Stimulated activated CD4-positive, alpha-beta T cell treated with anti-CD3 and anti-CD28 coated beads, Interleukin-4, amount 100 ng/mL, for 24 hours (primary cell): ENCODE results near the gene HEXA.

Experiments used
- DNase-seq: peaks from one replicate; pipeline ENCODE4 v3.0.0-alpha.2; 2020

Gene HEXA

DNA sequence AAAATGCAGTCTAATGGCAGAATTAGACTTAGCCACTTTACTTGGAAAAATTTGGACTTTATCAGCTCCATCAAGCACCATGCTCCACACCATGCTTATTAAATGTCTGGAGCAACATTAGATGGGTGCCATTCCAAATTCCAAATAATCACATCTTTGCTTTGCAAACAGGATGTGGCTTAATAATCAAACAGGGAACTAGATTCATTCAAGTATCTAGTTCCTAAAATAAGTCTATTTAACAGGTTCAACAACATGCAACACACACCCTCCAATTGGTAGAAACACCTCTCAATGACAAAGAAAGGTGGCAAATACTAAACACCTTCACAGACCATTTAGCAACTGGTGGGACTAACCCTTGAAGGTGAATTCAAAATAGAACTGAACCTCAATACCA is 3.5 kb downstream of the HEXA start:
- DNase-seq = no peak

DNA sequence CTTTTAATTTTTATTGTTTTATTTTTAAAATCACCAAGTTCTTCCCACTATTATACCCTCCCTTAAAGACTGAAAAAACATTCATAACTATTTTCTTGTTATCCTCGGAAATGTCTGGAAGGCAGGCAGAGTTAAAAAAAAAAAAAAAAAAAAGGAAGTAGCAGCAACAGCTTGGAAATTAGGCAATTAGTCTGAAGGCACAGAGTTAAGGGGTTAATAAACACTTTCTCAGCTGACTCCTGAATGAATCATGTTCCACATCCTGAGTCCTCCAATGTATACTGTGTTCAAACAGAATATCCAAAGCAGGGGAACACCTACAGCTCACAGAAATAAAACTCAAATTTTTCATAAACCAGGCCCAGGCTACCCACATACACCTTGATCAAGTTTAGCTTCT is 5.8 kb downstream of the HEXA start:
- no peak for DNase-seq

DNA sequence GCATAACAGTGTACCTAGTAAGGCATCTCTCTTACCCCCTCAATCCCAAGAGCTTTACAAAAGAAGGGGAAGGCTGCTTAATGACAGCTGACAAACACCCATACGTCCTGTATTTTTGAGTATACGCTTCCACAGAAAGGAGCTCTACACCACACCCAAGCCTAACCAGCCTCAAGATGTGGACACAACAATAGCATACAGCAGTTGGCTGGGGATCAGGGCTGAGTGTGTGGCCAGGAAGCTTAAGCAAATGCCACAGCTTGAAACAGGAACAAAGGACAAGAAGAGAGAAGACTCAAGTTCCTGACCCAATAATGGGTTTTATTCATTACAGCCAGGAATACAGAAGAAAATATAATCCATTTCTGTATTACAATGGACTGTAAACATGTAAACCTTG is 6.9 kb downstream of the HEXA start:
- no peak for DNase-seq

DNA sequence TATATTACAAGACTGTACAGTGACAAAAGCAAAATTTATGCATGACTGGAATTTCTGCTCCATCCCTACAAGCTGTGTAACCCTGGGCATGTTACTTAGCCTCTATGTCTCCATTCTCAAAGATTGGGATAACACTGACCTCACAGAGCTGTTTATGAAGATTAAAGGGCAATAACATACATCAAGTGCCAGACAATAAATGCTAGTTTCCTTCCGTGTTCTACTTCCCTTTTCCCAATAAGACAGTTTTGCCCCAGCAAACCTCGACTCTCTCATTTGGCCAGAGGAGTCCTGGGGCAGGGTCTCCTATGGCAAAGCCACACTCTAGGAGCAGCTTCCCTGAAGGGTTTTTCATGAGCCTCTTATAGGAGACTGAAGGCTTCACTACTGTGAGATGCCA is 7.5 kb downstream of the HEXA start:
- DNase-seq = no peak

DNA sequence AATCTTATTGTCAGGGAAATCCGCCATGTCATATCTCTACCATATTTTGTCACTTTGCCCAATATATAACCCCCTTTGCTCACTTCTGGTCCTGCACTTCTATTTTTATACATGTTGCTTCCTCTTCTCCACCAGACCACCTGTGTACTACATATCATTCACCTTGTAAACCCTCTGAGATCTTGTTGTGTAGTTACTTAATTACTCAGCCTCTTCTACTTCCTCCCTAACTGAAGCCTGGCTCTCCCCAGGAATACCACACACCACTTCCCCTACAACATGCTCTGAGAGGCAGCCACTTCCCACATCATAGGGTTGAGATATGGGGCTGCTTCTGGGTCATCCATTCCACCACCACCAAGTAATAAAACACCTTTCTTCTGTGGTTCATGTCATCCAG is 10.0 kb downstream of the HEXA start:
- DNase-seq = no peak

DNA sequence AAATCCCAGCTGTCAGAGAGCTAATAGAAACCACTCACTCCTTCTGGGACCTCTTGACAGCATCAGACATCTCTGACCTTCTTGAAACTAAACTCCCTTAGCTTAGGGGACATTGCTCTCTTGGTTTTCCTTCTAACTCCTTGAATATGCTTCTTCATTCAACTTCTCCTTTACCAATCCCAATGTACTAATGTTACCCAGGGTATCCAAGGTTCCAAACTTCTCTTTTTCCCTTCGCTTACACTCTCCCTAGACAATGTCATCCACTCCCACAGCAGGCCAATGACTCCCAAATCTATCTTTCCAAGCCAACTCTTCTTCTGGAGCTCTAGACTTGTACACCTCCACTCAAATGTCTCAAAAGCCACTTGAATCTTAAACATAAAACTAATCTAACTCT is 14.6 kb downstream of the HEXA start:
- no peak for DNase-seq

DNA sequence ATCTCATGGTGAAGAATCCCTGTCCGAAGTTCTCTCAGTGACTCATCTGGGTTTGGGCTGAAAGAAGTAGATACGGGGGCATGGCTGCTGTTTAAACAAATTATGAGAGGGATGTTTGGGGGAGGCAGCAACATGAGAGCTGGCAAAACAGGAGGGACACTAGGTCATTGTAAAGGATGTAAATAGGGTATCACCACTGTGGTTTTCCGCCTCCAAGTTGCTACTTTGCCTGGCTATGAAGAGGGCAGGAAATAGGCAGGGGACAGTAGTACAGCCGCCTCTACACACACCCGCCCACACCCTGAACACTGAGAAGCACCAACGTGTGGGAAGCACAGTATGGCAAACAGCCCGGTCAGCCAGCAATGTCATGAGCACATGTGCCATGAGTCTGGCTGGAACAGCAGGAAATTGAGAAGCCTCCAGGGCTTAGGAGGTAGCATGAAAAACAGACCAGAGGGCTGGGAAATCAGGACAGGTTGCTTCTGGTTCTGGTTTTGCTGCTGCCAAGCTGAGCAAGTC is 17.1 kb downstream of the HEXA start:
- DNase-seq = peak; percentile 7

DNA sequence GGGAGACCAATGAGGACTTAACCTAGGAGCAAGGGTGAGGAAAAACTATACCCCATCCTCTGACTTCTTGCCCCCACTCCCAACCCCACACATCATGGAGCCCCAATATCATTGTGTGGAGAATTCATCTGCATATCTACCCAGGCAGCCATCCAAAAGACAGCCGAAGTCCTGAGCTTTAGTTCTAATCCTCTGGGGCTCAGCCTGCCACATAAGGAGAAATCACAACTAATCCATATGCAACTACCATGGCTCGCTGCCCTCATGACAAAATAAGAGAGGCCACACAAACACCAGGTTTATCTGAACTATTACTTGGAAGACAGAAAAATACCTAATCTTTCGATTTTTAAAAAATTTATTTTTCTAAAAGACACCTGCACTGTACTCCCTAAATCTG is 17.7 kb downstream of the HEXA start:
- DNase-seq = no peak

DNA sequence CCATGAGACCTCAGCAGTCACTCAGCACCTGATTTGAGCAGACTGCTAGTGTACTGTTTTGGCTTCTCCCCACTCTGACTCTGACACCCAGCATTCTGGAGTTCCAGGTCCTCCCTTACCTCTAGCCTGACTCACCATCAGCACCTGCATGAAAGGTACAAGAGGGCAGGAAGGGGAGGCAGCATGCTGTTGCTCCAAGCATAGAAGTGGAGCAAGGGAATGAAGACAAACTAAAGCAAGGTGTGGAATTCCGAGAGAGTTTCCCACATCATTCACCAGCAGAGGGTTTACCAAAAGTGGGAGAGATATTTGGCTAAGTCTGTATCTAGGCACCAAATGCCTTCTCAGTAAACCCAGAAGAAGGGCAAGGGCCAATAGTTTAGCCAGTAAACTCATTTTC is 21.3 kb downstream of the HEXA start:
- DNase-seq = no peak

DNA sequence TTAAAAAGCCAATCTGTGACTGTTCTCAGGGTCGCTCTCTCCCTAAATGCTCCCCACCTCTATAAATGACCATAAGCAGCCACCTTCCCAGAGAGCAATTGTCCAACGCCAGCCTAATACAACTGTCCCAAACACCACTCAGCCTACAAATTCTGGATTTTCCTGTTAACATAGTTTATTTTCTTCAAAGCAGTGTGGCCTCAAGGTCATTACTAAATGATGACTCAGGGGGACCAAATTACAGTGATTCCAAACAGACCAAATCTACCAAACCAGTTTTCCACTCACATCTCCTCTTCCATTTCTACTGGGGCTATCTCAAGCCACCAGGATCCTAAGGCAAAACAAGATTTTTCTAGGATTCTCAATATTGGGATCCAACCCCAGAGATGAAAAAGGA is 22.5 kb downstream of the HEXA start:
- no peak for DNase-seq

DNA sequence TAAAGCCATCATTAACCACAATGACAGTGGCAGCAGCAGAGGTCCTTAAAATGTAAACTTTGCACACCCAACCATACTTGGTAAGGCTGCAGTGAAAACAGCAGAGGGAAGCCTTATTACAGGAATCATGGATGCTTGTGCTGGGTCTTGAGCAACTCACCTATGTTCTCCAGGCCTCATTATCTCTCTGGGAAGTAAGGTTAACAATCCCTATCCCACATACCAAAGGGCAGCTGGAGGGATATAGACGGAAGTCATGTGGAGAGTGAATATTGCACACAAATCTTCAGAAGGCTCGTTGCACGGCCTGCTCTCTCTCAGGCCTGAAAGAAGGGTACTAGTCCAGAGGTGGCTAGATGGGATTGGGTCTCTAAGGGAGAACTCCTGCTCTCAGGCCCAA is 30.0 kb downstream of the HEXA start:
- DNase-seq = no peak

DNA sequence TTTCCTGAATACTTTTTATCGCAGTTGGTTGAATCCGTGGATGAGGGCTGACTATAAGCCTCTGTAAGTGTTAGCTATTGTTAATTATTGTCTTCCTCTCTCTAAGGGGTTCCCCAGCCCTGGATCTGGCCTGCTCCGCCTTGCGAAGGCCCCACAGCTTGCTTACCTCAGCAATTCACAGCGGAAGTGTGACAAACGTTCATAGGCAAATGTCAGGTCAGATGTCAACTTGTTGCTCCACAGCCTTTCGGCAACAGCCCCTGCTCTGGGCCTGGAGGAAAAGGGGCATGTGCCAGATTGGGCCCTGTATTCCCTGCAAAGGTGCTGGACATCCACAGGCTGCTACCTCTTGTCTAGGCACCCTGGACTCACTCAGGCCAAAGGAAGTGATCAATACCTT is 30.5 kb downstream of the HEXA start:
- DNase-seq = no peak

DNA sequence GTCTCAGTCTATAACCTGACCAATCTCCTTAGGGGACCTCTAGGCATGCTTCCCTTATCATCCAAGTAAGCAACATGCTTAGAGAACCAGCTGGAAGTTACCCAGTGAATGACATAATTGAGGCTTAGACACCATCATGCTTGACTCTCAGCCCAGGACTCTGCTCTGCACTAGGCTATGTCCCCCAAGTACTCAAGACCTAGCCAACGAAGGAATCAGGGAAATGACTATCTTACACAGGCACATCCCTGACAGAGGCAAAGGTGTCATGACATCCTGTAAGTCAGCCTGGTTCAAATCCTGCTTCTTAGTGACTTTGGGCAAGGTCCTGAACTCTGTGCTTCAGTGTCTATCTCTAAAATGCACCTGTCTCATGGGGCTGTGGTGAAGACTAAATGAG is 31.2 kb downstream of the HEXA start:
- no peak for DNase-seq

DNA sequence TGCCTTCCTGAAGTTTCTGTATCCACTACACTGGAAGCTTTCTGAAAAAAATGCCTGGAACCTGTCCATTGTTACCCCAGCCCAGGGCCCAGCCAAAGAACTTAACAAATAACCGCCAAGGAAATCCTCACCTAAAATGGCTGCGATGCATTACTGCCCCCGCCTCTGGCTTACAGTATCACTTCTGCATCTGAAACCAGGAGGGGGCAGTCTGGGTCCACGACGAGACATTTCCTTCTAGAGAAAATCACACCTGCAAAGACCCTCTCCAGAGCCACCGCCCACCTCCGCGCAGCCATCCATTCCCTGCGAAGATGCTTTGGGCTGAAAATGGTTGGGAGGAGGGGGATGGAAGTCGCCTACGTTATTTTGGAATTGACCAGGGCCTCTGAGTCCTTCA is 33.4 kb downstream of the HEXA start:
- peak; percentile 35 for DNase-seq

DNA sequence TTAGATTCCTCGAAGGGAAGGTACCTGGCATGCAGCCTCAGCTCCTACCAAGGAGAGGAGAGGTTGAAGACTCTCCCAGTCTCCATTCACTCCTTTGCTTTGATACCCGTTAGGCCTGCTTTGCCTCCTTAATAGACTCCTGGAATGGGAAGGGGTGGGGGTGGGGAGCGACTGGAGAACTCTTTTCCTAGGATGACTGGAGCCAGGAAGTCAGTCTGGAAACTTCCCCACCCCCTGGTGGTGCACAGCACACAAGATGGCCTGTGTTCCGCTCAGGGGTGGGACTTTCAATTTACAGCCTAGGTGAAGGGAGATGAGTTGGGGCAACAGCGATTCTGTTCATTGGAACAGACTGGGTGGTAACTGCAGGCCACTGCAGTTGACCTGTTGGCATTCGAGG is 34.5 kb downstream of the HEXA start:
- DNase-seq = no peak

DNA sequence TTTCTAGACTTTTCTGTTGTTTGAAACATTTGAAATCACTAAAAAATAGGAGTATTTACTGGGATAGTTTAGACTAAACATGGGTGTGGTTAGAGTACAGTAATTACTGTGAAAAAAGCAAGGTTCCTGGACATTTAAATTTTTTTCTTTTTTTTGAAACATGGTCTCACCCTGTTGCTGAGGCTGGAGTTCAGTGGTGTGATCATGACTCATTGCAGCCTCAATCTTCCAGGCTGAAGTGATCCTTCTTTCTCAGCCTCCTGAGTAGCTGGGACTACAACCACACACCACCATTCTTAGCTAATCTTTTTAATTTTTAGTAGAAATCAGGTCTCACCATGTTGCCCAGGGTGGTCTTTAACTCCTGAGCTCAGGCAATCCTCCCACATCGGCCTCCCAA is 35.4 kb downstream of the HEXA start:
- DNase-seq = no peak

DNA sequence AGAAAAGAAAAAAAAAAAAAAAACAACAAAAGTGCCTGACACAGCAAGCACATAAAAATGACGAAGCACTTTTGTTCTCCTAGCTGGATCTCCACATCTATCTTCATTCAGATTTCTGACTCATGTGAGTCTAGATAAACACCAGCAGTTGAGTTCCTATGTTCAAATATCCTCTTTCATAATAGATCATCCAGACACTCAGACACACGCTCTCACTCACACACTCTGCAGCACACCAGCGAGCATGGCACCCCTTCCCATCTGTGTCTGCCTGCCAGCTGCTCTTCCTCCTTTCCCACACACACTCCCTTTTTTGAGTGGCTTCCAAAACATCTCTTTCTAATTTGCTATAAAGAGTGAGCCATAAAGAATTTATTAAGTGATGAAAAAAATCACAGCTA is 36.0 kb downstream of the HEXA start:
- DNase-seq = no peak

DNA sequence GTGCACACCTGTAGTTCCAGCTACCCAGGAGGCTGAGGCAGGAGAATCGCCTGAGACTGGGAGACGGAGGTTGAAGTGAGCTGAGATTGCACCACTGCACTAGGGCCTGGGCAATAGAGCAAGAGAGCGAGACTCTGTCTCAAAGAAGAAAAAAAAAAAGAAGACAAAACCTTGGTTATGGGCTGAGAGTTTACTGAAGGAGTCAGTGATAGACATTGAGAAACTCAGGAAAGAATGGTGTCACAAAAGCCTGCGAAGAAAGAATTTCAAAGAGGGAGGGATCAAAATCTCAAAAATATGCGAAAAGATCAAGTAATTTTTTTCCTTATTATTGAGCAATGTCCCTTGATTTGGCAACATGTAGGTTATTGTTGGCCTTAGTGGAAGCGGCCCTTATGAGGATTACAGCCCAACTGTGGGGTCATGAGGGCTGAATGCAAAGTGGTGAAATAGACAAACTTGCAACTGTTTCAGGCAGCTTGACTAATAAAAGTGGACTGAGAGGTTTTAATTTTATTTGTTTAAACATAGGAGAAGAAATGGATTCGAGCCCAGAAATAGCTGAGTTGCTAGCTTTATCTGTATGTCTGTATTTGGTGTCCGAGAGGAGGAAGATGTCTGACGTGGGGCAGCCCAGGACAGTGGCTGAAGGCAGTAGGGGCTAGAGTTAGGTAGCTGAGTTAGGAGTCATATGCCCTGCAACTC is 37.0 kb downstream of the HEXA start:
- DNase-seq = no peak

DNA sequence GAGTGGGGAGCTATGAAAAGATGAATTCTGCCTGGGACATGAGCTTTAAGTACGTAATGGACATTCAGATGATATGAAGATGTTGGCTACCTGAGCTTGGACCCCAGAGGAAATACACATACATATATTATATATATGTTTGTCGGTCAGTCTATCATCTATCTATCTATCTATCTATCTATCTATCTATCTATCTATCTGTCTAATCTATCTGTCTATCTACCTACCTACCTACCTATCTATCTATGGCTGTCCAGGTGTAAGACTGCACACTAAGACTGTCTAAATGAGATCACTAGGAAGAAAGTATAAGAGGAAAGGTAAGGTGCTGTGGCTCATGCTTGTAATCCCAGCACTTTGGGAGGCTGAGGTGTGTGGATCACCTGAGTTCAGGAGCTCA is 37.7 kb downstream of the HEXA start:
- no peak for DNase-seq

DNA sequence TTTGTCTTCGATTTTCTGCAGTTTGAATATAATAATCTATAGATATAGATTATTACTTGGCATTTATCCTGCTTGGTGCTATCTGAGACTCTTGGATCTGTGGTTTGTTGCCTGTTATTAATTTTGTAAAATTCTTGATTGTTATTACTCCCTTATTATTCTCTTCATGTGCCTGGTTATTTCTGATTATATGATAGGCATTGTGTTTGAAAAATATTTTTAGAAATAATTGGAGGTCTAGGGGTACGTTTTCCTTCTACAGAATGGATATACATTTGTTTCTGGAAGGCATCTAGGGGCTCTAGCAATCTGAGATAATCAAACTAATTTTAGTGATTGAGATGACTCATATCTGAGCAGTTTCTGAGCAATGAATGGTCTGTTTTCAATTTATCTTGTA is 41.0 kb downstream of the HEXA start:
- no peak for DNase-seq

DNA sequence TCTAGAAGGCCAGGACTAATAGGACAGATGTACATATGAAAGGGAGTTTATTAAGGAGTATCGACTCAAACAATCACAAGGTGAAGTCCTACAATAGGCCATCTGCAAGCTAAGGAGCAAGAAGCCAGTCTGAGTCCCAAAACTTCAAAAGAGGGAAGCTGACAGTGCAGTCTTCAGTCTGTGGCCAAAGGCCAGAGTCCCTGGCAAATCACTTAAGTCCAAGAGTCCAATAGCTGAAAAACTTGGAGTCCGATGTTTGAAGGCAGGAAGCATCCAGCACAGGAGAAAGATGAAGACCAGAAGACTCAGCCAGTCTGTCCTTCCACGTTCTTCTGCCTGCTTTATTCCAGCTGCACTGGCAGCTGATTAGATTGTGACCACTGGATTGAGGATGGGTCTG is 44.8 kb downstream of the HEXA start:
- no peak for DNase-seq

DNA sequence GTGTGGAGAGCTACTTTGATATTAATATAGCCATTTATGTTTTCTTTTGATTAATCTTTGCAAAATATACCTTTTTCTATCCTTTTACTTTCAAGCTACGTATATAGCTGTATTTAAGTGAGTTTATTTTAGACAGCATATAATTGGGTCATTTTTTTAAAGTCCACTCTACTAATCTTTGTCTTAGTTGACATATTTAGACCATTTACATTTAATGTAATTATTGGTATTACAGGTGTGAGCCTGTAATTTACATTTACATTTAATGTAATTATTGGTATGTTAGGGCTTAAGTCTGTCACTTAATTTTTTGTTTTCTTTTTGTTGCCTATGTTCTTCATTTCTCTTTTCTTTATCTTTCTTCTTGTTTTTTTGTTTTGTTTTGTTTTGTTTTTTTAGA is 52.1 kb downstream of the HEXA start:
- DNase-seq = no peak

DNA sequence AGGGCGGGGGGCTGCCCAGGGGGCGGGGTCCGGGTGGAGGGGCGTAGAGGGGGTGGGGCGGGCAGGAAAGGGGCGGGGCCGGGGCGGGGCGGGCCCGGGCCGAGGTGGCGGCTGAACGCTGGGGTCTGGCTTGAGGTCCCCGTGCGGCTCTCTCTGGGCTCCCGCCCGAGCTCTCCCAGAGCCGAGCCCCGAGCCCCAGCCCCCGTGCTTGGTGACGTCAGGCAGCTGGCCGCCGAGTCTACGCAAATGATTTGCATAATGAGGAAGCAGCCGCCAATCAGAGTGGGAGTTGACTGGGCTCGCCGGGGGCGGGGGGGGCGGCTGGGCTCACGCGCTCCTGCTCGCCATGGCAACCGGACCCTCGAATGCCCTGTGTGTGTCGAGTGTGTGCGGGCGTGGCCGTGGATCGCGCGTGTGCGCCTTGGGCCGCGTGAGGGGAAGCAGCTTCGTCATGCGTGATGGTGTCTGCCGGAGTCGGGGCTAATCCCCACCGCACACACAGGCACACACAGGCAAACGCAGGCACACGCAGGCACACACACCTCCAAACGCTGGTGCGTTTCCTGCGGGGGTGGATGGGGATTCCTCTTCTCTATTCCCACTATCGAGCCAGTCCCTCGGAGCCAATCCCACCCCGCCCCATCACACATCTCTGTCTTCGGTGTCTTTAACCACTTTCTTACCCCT is 55.7 kb downstream of the HEXA start, which contains the start of gene CELF6:
Gene CELF6, minus strand, starts transcription at position 173 of the 687 bp plus-strand sequence. CDS start 283 bp downstream, outside the sequence.
- DNase-seq = peak; percentile 73

DNA sequence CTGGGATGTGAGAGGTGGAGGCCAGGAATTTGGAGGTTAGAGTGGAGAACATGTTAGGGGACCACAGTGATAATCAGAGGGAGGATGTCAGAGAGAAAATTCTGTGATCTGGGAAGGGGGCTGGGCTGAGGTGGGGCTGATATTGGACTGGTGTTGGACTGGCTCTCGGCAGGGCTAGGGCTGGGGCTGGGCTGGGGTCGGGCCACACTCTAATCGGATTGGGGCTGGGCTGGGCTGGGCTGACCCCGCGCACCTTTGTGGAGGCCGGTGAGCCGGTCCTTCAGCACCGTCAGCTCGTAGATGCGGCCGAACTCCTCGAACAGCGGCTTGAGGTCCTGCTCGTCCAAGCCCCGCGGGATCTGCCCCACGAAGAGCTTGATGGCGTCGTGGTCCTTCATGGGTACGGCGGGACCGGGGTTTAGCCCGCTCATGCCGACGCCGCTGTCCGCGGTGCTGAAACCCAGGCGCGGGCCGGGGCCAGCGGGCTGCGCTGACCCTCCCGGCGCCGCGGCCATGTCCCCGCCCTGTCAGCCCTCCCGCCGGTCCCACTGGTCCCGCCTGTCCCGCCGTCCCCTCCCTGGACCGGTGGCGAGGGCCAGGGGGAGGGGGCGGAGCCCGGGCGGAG is 56.3 kb downstream of the HEXA start:
- peak; percentile 27 for DNase-seq
